Omental fat pad (tissue), 4 donors: Measurements from ENCODE around the gene ITGA1. TPM values are rescaled to one million over a fixed set of nuclear protein-coding genes. Genes with fewer than 3 reads are reported as not detected.

Source experiments
- ATAC-seq: fragments of 150-250 bp; one replicate; pipeline ENCODE4 v1.9.1; 2016; ENCODE audit warnings: mild to moderate bottlenecking, moderate library complexity; ENCODE audit not compliant: low FRiP score
- DNase-seq: peaks from one replicate; pipeline ENCODE4 v3.0.0-alpha.2; 2019; ENCODE audit warnings: low spot score
- CTCF ChIP-seq, 3 donors: fragments of 450-650 bp; IDR thresholded peaks; one replicate each; pipeline ENCODE4 v1.5.1; 2016 to 2017; ENCODE audit warnings: antibody characterized with exemption in 3 of 3, mild to moderate bottlenecking in 3 of 3, moderate library complexity in 2 of 3
- total RNA-seq, 4 donors: library from RNA; depleted of rRNA; stranded (reverse); fragments of >200 nt; gene quantifications; one replicate each; pipeline ENCODE4 v1.1.0, GENCODE V29; 2016

The ITGA1 gene
- total RNA-seq, 4 donors from 2014 or later, result 23.0 to 181 (median 55.0) TPM

GRCh38 chr5:52837068-52837467 lies 49.4 kb downstream of the ITGA1 start:
- TF ChIP-seq CTCF (IDR thresholded peaks at IDR 0.05), result no peak
- ATAC-seq (no peak), DNase-seq (no peak)

- no peak for DNase-seq
- ATAC-seq, result no peak
- no peak for TF ChIP-seq CTCF (IDR thresholded peaks at IDR 0.05)
These were observed 49.9 kb downstream of the ITGA1 start for GRCh38 chr5:52837591-52838001.

- DNase-seq (no peak), ATAC-seq (no peak)
- TF ChIP-seq CTCF (IDR thresholded peaks at IDR 0.05), result no peak
These were observed 50.8 kb downstream of the ITGA1 start for GRCh38 chr5:52838326-52839015.

- DNase-seq (no peak), ATAC-seq (no peak)
- no peak for TF ChIP-seq CTCF (IDR thresholded peaks at IDR 0.05)
These were observed 51.6 kb downstream of the ITGA1 start for GRCh38 chr5:52839285-52839684.

- TF ChIP-seq CTCF (IDR thresholded peaks at IDR 0.05), result no peak
- no peak for ATAC-seq
- DNase-seq, result no peak
These were observed 52.7 kb downstream of the ITGA1 start for GRCh38 chr5:52840277-52841050.

- TF ChIP-seq CTCF (IDR thresholded peaks at IDR 0.05), result no peak
- no peak for ATAC-seq
- DNase-seq, result no peak
These were observed 53.4 kb downstream of the ITGA1 start for GRCh38 chr5:52841114-52841513.

- DNase-seq, result no peak
- no peak for TF ChIP-seq CTCF (IDR thresholded peaks at IDR 0.05)
- no peak for ATAC-seq
These were observed 54.4 kb downstream of the ITGA1 start for GRCh38 chr5:52842111-52842510.
